EH (cell line): ENCODE results near the gene RAP1B.

Experiments used
- DNase-seq: peaks from one replicate; pipeline ENCODE4 v3.0.0-alpha.2; 2015; ENCODE audit warnings: low read depth

The RAP1B gene

DNA sequence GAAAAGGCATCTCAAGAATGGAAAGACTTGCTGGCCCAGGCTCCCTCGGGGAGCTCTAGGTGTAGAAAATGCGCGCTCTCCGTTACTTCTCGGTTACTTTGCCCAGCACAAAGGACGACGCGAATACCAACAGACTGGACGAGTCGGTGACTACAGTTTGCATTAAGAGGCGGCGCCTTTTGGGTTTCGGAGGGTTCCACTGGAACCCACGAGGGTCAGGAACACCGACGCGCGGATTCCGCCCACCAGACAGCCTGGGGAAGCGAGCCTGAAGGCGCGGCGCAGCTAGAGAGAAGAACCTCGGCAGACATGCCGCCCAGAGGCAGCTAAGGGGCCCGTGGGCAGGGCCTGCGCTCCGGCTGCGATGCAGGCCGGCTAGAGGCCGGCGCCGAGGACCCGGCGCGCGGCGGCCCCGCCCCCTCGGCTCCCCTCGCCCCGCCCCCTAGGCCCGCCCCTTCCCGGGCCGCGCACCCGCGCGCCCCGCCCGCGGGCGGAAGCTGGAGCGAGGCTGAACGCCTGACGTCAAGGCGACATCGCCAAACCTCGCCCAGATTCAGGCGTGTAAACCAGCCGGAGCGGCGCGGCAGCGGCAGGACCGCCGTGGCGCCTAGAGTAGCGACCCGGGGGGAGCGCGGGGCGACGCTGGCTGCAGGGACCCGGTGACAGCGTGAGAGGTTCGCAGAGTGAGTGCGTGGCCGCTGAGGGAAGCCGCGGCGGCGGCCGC, at the start of gene RAP1B:
RAP1B (plus strand) TSS at position 530 of the 724 bp plus-strand sequence. CDS start 37,826 bp downstream, outside the sequence.
- DNase-seq = peak; percentile 89

DNA sequence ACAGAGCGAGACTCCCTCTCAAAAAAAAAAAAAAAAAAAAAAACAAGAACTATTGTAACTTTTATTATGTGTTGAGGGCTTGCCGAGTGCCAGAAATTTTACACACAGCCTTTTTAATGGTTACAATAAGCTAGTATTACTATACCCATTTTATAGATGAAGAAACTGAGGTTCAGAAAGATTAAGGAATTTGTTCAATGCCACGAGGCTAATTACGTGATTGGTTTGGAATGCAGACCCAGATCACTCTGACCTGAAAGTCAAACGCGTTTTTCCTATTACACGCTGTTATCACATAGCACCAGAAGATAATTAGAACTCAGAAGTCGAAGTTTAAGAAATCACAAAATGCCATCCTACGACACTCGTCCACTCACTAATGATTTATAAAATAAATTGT, 48.9 kb upstream of the RAP1B start:
- DNase-seq = no peak

DNA sequence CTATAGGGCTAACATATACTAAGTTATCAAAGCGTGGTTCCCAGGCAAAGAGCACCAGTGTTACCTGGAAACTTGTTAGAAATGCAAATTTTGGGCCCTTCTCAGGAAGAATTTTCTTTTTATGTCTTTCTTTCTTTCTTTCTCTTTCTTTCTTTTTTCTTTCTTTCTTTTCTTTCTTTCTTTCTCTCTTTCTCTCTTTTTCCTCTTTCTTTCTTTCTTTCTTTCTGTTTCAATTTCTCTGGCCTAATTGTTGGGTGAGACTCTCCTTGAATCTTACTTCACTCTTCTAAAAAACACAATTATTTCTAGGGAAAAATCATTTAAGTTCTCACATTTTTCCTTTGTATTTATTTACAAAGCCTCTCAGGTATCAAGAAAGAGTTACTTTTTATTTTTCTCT, 46.5 kb upstream of the RAP1B start:
- no peak for DNase-seq

DNA sequence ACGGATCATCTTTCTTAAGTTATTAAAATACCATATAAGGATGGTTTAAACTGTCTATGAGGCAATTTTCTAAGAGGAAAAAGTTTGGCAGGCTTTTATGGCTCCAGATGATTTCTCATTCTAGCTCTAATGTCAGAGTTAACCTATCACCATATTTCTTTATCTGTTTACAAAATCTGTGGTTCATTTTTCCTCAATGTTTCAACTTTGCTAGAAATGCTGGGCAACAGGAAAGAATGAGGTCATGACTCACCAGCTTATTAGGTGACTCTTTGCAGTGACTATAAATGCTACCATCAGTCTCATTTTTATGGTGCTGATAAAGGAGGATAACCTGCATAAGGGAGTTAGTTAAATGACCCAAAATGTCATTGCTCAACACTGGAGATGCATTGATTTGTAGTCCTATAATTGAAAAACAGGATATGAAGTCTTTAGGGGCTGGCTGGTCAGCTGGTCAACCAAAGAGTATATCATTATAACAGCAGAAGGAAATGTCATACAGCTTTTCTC, 45.3 kb upstream of the RAP1B start:
- peak; percentile 95 for DNase-seq

DNA sequence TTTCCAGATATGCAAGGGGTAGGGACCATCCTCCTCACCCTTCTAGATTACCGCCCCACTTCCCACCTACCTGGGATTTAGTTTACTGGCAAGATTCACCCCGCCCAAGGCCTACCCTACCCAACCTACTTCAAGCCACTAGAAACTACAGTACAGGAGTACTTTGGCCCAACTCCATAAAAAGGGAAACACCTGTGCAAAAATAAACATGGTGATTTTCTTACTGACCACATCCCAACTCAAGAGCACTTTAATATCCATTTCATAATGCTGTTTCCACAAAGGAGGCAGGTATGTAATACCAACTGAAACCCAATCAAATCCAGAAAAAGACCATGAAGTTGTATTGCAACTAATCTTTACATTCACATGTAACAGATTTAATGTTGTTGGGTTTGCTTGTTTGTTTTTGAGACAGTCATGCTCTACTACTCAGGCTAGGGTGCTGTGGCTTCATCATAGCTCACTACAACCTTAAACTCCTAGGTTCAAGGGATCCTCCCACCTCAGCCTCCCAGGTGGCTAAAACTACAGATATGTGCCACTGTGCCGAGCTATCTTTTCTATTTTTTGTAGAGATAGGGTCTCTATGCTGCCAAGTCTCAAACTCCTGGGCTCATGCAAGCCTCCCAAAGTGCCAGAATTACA, 41.7 kb upstream of the RAP1B start:
- no peak for DNase-seq

DNA sequence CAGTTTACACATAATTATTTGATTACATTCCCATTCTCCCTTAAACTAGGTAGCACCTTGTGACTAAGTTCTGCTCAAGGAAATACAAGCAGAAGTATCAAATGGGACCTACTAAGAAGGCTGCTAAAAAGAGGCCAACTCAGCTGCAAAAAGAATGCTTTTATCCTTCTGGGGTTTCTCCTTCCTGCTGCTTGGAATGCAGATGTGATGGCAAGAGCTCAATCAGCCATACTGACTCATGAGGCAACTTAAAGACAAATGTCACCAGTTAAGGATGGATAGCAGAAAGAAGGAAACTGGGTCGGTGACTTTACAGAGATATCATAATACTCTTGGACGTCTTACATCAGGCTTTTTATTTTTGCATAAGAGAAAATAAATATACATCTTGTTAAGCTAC, 38.0 kb upstream of the RAP1B start:
- peak; percentile 79 for DNase-seq

DNA sequence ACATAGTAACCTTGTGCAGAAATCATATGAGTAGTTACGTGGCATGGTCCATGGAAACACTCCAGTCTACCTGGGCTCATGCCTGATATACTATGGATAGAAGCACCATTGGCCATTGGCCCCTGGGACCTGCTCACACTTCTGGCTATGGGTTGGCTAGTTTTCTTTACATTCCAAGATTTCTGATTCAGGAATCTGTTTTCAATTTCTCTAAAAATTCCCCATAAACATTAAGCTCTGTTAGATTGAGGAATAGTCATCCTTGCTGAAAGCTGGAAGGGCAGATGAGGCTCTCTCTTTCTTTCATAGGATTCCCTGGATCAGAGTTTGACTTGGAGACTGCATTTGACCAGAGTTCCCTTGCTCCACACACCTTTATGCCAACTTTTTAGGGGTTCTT, 37.3 kb upstream of the RAP1B start:
- DNase-seq = peak; percentile 26

DNA sequence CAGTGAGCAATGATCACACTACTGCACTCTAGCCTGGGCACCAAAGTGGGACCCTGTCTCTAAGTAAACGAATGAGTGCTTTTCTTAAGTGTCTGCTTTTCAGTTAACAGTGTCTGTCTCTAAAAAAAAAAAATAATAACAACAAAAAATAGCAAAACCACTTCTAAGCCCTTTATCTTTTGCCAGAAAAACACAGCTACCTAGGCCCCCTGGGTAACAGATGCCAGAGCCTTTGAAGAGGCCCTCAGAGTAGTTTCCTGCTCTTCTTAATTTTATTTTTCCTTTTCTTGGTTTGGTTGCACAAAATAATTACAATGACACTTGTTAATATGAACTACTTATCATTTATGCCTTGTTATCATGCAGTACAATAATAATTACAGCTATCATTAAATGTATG, 32.8 kb upstream of the RAP1B start:
- no peak for DNase-seq

DNA sequence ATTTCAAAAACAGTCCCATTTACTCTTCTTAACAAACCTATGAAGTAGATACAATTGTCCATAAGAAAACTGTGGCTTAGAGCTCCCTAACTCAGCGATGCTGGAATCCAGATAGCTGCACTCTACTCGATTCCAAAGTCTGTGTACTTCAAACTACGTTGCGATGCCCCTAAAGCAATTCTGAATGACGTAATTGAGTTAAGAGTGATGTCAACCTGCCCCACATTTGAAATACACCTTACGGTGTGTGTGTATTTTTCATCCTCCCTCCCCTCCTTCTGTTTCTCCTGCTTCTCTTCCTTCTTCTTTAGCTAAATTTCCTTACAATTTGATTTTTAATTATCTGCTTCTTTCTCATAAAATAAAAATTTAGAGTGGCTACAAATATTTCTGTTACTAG, 31.9 kb upstream of the RAP1B start:
- DNase-seq = no peak

DNA sequence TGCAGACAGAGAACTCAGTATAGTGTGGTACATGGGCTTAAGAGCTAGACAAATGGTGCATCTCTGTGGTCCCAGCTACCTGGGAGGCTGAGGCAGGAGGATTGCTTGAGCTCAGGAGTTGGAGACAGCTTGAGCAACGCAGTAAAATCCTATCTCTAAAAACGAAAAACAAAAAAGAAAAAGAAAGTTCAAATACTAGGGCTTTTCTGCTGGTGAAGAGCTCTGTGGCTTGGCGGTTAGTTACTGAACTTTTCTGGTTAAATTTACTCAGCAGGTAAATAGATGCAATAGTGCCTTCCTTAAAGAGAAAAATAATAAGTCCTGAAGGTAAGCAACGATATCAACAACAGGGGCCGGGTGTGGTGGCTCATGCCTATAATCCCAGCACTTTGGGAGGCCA, 31.4 kb upstream of the RAP1B start:
- no peak for DNase-seq

DNA sequence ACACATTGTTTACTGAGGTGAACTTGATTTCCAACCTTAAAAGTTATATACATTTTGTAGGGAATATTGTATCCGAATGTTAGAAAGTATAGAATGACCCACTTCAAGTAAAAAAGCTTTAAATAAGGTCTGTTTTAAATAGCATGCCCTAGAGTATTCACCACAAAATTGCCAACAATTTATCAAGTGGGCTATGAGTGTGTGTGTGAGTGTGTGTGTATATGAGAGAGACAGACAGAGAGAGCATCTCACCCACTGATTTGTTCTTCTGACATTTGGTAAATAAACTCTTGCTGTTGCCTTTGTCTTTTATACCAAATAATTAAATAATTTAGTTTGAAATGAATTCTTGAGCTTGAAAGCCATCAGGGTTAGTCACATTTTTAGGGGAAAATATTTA, 29.8 kb upstream of the RAP1B start:
- peak; percentile 36 for DNase-seq

DNA sequence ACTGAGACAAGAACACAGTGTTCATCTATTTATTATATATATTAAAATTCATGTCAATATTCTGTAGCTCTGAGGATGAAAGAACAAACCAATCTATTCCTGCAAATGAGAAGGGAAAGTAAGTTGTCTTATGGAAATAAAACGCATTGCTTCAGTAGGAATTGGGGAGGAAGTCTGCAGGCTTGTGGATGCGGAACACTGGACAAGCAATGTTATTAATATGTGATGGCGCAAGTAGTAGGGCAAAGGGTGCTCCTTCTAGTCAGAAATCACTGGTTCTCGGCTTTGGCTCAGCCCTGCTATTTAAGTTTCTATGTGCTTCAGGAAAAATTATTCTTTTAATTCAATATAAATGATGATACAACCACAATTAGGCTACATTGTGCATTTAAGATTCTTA, 28.8 kb upstream of the RAP1B start:
- no peak for DNase-seq

DNA sequence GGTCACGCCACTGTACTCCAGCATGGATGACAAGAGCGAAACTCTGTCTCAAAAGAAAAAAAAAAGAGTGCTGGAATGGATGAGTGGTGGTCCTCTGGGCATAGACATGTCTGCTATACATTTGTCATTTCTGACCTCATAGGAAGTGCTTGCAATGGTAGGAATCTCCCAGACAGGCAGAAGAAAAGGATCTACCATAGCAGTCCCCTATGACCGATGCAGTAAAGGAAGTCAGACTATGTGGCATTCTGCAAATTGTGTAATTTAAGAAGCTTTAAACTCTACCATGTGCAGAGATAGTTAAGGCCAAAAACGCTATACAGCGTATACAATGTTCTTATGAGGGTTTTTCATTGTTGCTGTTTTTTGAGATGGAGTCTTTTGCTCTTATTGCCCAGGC, 24.7 kb upstream of the RAP1B start:
- DNase-seq = no peak

DNA sequence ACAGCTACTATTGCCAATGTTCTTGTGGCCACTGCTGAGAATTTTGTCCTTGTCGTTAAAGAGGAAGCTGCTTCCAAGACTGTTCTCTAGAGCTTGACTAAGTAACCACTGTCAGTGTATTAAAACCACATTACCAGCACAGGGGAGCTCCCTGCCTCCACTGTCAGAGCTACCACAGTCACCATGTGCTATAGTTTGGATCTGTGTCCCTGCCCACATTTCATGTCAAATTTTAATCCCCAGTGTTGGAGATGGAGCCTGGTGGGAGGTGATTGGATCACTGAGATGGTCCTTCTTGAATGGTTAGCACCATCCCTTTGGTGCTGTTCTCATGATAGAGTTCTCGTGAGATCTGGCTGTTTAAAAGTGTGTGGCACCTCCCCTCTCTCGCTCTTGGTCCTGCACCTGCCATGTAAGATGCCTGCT, 23.2 kb upstream of the RAP1B start:
- peak; percentile 26 for DNase-seq

DNA sequence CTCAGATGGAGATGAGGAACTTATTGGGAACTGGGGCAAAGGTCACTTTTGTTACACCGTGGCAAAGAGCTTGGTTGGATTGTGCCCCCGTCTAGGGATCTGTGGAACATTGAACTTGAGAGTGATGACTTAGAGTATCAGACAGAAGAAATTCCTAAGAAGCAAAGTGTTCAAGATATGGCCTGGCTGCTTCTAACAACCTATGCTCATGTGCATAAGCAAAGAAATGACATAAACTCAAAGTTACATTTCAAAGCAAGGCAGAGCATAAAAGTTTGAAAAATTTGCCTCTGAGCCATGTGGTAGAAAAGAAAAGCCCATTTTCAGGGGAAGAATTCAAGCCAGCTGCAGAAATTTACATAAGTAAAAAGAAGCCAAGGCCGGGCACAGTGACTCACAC, 21.5 kb upstream of the RAP1B start:
- DNase-seq = no peak

DNA sequence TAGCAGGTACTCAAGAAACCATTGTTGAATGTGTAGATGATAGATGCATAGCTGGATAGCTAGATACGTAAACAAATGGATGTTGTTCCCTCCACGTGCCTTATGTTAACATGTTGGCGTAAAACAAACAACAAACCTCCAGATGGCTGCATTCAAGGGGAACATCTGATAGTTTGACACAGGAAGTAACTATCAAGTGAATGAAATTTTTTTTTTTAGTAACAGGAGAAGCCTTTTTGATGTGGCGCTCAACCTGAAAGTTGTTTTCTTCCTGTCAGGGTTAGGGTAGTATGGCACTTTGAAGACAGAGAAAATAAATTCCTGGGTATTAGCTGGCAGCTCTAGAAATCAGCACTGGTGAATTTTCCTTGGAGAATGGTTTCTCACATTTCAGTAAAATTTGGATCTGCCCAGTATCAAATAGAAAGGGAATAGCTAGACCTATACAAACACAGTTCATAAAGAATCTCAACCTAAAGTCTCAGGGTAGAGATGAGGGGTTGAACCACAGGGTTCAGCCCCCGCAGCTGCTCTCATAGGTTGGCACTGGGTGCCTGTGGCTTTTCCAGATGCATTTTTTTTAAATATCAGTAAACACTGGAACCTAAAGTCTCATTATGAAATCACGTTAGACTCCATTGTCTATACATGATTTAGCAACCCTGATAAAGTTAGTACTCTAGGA, 18.8 kb upstream of the RAP1B start:
- no peak for DNase-seq

DNA sequence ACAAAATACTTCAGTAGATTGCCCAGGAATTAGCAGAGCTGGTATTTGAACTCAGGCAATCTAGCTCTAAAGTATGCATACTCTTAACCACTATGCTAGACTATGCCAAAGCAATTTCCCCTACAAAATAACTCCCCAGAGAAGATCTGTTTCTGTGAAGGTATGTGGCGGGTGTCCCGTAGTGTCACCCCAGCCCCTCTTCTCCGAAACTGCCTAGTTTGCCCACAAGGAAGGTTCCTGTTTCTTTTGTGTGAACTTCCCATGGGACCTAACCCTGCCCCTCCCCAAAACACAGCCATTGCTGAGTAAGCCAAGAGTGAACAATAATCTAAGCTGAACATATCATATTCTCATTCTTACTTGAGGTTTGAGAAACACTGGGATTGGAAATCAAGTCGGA, 15.5 kb upstream of the RAP1B start:
- no peak for DNase-seq

DNA sequence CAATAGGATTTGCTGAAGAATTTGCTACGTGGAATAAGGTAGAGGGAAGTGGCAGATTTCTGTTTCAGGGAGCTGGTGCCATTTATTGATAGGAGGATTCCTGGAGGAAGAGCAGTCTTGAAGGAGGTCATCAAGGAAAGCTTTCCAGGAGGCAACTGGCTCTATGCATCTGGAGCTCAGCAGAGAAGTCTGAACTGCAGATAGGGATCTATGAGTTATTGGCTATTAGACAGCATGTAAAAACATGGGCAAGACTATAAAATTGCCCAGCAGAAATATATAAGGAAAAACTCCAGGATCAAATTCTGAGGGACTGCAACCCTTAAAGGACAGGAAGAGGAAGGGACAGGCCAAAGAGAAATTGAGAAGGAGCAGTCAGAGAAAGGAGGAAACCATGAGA, 8.9 kb upstream of the RAP1B start:
- DNase-seq = no peak

DNA sequence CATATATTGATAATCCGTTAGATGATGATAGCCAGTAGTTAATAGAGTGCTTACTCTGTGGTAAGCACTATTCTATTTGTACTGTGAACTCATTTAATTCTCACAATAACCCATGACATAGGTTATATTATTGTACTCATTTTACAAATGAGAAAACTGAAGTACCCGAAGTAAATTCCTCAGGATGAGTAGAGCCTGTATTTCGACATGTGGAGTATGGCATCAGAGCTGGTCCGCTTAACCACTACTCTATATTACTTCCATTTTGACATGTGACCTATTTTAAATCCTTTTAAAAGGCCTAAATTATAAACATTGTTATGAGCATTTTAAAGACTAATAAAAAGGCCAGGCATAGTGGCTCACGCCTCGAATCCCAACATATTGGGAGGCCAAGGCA, 8.0 kb upstream of the RAP1B start:
- DNase-seq = no peak

DNA sequence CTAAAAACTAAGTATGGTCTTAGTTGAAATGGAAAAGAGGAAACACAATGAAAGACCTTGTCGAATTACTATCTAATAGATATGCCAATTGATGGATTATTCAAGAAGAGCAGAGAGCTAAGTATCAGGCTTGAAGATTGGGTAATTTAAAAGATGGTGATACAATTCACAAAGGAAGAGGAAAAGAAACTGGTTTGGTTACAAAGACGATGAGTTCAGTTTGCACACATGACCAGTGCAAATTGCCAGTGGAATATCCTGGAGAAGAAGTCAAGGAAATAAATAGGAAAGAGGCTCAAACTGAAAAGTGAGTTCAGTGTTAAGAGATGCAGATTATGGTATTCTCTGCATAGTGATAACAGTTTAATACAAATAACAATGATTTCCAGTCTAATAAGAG, 2.5 kb upstream of the RAP1B start:
- DNase-seq = no peak

DNA sequence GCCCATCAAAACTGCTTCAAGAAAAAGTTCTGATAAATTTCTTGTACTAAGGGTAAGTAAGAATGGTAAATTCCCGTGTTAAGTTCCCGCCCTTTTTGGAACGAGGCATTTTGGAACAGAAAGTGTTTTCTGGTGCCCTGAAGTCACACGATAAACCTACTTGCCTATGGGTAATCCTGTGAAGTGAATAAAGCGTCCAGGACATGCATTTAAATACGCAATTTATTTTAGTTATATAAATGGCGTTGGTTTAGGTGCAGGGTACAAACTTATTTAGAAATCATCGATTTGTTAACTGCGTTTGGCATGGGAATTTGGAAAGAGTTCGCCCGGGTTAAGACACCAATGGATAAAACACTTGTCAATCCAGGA, 715 bp upstream of the RAP1B start:
- peak; percentile 48 for DNase-seq

DNA sequence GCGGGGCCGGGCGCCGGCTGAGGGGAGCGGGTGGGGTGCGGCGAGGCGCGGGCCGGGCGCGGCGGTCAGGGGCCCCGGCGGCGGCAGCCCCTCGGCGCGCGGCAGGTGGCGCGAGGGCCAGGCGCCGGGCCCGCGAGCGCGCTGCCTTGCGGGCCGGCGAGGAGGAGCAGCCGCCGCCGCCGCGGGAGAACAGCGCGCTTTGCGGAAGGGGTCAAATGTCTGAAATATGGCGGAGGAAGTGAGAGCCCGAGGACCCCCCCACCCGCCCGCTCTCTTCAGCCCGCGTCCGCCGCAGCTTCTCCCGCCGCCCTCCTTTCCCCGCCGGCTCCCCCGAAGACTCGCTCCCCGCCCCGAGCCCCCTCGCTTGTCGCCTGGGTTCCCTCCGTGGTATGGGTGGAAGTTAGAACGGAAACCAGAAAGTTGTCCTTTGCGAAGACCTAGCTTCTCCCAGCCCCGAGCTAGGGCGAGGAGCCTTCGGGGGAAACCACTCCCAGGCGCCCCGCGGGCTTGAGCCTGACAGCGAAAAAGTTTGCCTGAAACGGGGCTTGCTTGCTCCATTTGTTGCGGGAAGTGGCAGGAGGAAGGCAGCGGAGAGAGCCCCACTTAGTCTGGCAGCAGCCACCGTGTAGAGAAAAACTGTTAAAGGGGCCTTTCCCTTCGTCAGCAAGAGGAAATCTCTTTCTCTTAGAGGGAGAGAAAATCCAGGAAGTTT, 551 bp downstream of the RAP1B start:
- DNase-seq = peak; percentile 75

DNA sequence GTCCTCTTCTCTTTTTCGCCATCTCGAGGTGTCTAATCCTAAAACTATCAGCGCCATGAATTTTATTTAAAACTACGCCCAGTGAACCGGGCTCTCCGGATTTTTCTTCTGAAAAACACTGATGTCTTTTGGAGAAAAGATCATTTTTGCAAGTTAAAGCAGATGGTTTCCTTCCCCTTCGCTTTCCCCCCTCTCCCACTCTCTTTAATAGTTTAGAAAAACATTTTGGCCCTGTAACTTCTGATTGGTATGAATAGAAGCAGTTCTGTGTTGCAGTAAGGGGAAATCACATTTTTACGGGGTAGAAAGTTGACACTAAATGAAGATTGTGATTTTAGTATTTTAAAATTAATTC, 1.1 kb downstream of the RAP1B start:
- no peak for DNase-seq
